CD4-positive, alpha-beta T cell treated with Interleukin-10 for 1 hour (primary cell): Measurements from ENCODE around the gene FLT1.

Experiments used
- DNase-seq: peaks from one replicate; pipeline ENCODE4 v3.0.0-alpha.2; 2020

FLT1 gene

GRCh38 chr13:28526876-28527275 lies 31.9 kb upstream of the FLT1 start:
- no peak for DNase-seq

DNA sequence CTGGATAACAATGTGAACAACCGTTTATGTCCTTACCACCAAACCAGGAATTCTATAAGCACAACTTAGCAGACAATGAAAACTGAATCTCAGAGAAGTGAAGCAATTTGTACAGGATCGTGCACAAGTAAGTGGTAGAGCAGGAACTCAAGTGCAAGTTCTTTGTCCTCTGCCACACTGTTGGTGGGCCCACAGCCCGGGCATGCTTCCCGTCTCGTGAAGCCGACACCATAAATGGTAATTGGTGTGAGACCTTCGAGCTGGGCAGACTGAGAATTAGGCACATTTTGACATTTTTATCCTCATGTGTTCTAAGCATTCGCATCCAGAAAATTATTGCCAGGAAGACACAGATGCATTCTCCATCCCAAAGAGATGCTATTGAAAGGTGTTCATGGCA lies 27.9 kb upstream of the FLT1 start:
- DNase-seq: no peak

GRCh38 chr13:28513745-28514144 lies 18.8 kb upstream of the FLT1 start:
- no peak for DNase-seq

GRCh38 chr13:28510542-28510941 lies 15.6 kb upstream of the FLT1 start:
- no peak for DNase-seq

- DNase-seq: no peak
Observed at GRCh38 chr13:28510066-28510465, 15.1 kb upstream of the FLT1 start.

GRCh38 chr13:28505543-28506135 lies 10.7 kb upstream of the FLT1 start:
- no peak for DNase-seq

- no peak for DNase-seq
Observed at GRCh38 chr13:28503182-28503967, 8.4 kb upstream of the FLT1 start.

DNA sequence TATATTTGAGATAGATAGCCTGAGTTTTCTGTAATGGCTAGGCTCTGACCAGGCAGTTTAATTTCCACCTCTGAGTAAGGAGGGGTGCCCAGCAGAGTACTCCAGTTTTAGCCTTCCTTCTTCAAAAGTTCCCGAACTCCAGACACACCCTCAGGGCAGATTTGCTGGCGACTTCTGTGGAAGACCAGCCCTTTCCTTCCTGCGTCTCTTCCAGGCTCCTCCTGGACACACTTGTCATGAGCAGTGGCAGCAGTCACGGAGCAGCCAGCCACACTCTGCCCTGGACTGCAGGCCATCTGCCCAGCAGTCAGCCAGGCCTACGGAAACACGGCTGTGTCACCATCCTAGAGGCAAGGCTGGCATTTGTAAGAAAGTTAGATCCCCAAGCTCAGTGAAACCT lies 6.6 kb upstream of the FLT1 start:
- DNase-seq: no peak

DNA sequence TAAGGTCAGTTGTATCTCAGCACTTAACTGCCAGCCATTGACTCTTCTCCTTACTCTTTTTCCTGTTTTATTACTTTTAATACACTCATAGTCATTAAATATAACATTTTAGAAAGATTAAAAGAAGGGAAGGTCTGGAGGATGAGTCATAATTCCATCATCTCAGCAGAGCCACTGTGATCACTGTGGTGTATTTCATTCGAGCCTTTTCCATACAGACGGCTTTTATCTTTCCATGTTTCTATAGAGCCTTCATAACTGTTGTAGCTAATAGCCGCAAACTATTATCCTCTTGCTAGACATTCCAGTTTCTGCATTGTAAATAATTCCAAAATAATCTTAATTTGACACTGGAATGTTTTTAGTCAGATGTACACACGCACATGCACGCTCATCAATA lies 4.7 kb upstream of the FLT1 start:
- no peak for DNase-seq

- no peak for DNase-seq
Observed at GRCh38 chr13:28498481-28499115, 3.7 kb upstream of the FLT1 start.

- DNase-seq: no peak
Observed at GRCh38 chr13:28497143-28497876, 2.4 kb upstream of the FLT1 start.

GRCh38 chr13:28496188-28496564 lies 1.2 kb upstream of the FLT1 start:
- no peak for DNase-seq

GRCh38 chr13:28495538-28496187 lies 735 bp upstream of the FLT1 start:
- no peak for DNase-seq

DNA sequence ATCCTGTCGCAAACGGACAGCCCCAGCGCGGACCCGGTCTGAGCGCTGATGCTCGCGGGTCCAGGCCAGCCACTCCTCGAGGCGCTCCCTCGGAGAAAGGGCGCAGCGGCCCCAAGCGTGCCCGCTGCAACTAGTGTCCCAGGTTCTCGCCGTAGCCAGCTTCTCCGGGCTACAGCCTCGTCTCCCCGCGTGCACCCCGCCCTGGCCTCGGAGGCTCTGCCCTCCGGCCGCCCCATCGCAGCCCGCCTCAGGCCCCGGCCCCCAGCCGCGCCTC lies 487 bp downstream of the FLT1 start:
- DNase-seq: no peak

- DNase-seq: no peak
Observed at GRCh38 chr13:28493740-28494503, 1.0 kb downstream of the FLT1 start.

- DNase-seq: peak; percentile 43
Observed at GRCh38 chr13:28492569-28493367, 2.2 kb downstream of the FLT1 start.

DNA sequence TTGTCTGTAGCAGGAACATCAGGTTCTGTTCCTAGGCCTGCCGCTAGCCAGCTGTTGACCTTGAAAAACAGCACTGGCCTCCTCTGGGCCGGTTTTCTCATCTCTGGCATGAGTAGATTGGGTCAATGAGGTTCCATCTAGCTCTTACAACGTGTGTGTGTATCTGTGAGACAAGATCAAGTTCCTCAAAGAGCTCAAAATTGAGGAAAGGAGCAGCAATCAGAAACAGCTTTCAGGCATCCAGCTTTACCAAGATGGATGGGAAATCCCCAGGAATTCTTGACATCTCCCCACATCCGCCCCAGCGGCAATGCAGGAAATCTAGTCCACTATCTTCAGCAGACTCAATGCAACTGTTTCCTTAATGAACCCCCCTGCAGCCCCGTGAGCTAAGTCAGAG lies 4.9 kb downstream of the FLT1 start:
- DNase-seq: no peak

DNA sequence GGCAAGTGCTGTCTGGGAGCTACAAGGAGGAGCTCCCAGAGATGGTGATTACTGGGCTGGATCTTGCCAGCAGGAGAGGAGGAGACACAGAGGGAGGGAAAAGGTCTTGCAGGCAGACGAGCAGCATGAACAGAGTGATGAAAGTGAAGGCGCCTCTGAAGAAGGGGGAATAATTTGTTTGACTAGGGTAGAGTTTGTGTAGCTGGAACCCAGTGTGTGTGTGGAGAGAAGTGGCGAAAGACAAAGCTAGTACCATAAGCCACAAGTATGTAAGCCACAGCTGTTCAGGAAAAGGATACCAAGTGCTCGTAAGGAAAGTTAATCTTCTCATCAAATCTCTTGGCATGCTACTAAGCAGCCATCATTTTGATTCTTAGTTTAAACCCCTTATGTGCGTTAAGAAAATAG lies 5.4 kb downstream of the FLT1 start:
- no peak for DNase-seq

- no peak for DNase-seq
Observed at GRCh38 chr13:28488376-28489005, 6.4 kb downstream of the FLT1 start.

DNA sequence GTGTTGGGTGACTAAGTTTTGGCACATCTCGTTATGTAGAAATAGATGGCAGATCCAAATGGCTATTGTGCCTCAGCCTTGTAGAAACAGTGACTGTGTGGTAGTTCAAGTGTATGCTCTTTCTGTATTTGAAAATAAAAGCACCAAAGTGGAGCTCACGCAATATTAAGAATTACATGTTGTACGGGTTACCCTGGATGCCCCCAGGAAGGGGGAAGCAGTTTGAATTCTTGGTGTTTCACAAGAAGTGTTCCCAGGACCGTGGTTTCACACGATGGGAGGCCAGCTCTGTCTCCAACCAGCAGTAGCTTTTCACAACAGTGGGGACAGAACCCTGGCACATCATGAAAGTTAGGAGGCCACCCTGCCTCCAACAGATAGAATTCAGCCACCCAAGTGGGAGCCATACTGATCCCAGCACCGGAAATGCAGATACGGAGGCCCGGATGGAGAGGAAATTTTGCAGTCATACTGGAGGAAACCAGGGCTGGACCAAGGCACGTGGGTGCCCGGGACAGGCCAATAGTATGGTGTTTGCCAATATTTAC lies 8.9 kb downstream of the FLT1 start:
- DNase-seq: no peak

- no peak for DNase-seq
Observed at GRCh38 chr13:28485551-28485950, 9.4 kb downstream of the FLT1 start.
